ENCODE measurements around the gene GUCD1. TPM values are rescaled to one million over a fixed set of nuclear protein-coding genes. Genes with fewer than 3 reads are reported as not detected.

The GUCD1 gene
- total and polyA plus RNA-seq, 7 donors: 114 to 232 (median 151) TPM

GRCh38 chr22:24519496-24519895 lies 35.4 kb downstream of the GUCD1 start:
- DNase-seq (no peak), ATAC-seq (no peak)
- 60 to 81% (median 73%) methylated on average over 5 of the region's 5 CpGs for WGBS, 3 donors
- intact Hi-C loops (cut with DNase I): no loop called here
- Histone ChIP-seq H3K9me3 (no peaks in the 10 kb centered on the region), H3K4me3 (no peak overlapping the region), H3K27ac (no peak overlapping the region), H3K27me3 (ENCODE audit: insufficient read depth in 3 of 3, low read length in 2 of 3) (no peaks in the 10 kb centered on the region), H3K36me3 (ENCODE audit: insufficient read depth in 1 of 2, low read depth in 1 of 2) (no peaks in the 10 kb centered on the region), H3K4me1 (peaks cover 3% of the 10 kb centered on the region)
- no peak for TF ChIP-seq CTCF (IDR thresholded peaks at IDR 0.05)

- intact Hi-C loops (cut with DNase I): no loop called here
- peak in 1 of 2 donors; percentile 3 for DNase-seq
- WGBS, 3 donors: 50 to 65% (median 64%) methylated on average over 9 of the region's 9 CpGs
- Histone ChIP-seq H3K36me3 (ENCODE audit: insufficient read depth in 1 of 2, low read depth in 1 of 2) (no peaks in the 10 kb centered on the region), H3K4me1 (peaks cover 3% of the 10 kb centered on the region), H3K27me3 (ENCODE audit: insufficient read depth in 3 of 3, low read length in 2 of 3) (no peaks in the 10 kb centered on the region), H3K4me3 (no peak overlapping the region), H3K9me3 (no peaks in the 10 kb centered on the region), H3K27ac (no peak overlapping the region)
- no peak for ATAC-seq
- TF ChIP-seq CTCF (IDR thresholded peaks at IDR 0.05): no peak
Observed at GRCh38 chr22:24518771-24519485, 36.0 kb downstream of the GUCD1 start.

GRCh38 chr22:24518228-24518627 lies 36.7 kb downstream of the GUCD1 start:
- no peak for DNase-seq
- intact Hi-C loops (cut with DNase I): no loop called here
- H3K36me3 ChIP-seq (ENCODE audit: insufficient read depth in 1 of 2, low read depth in 1 of 2): no peaks in the 10 kb centered on the region
- TF ChIP-seq CTCF (IDR thresholded peaks at IDR 0.05): no peak
- no peak overlapping the region for H3K27ac ChIP-seq
- no peak overlapping the region for H3K4me3 ChIP-seq
- ATAC-seq: no peak
- WGBS, 3 donors: 74 to 87% (median 86%) methylated on average over 3 of the region's 3 CpGs
- H3K27me3 ChIP-seq (ENCODE audit: insufficient read depth in 3 of 3, low read length in 2 of 3): no peaks in the 10 kb centered on the region
- H3K9me3 ChIP-seq: no peaks in the 10 kb centered on the region
- peaks cover 3% of the 10 kb centered on the region for H3K4me1 ChIP-seq

- Histone ChIP-seq H3K27me3 (ENCODE audit: insufficient read depth in 3 of 3, low read length in 2 of 3) (no peaks in the 10 kb centered on the region), H3K36me3 (ENCODE audit: insufficient read depth in 1 of 2, low read depth in 1 of 2) (no peaks in the 10 kb centered on the region), H3K27ac (no peak overlapping the region), H3K4me3 (no peak overlapping the region), H3K9me3 (no peaks in the 10 kb centered on the region), H3K4me1 (peaks cover 3% of the 10 kb centered on the region)
- no peak for ATAC-seq
- no peak for DNase-seq
- TF ChIP-seq CTCF (IDR thresholded peaks at IDR 0.05): no peak
- 83 to 88% (median 83%) methylated on average over 2 of the region's 2 CpGs for WGBS, 3 donors
- intact Hi-C loops (cut with DNase I): no loop called here
Observed at GRCh38 chr22:24517446-24517845, 37.5 kb downstream of the GUCD1 start.

GRCh38 chr22:24516301-24516737 lies 38.6 kb downstream of the GUCD1 start:
- DNase-seq (peak in 1 of 2 donors; percentile 34), ATAC-seq (no peak)
- no peaks in the 10 kb centered on the region for H3K27me3 ChIP-seq (ENCODE audit: insufficient read depth in 3 of 3, low read length in 2 of 3)
- no peaks in the 10 kb centered on the region for H3K9me3 ChIP-seq
- H3K4me3 ChIP-seq: no peak overlapping the region
- no peak overlapping the region for H3K27ac ChIP-seq
- WGBS, 3 donors: 28 to 52% (median 40%) methylated on average over 3 of the region's 3 CpGs
- H3K36me3 ChIP-seq (ENCODE audit: insufficient read depth in 1 of 2, low read depth in 1 of 2): no peaks in the 10 kb centered on the region
- no peak for TF ChIP-seq CTCF (IDR thresholded peaks at IDR 0.05)
- intact Hi-C loops (cut with DNase I): no loop called here
- H3K4me1 ChIP-seq: peaks cover 13% of the 10 kb centered on the region

All from psoas muscle (tissue), 8 donors.